NCI-H2081 (cell line): ENCODE results near the gene FOSB.

Experiments used
- DNase-seq, 2 experiments: peaks; one replicate each; lab custom pipeline; 2025; lab: John Stamatoyannopoulos, UW

The FOSB gene

GRCh38 chr19:45442778-45443461 is 24.9 kb upstream of the FOSB start:
- no peak for DNase-seq

GRCh38 chr19:45443462-45444317 is 24.1 kb upstream of the FOSB start:
- peak; percentile 53 to 61 for DNase-seq

GRCh38 chr19:45444318-45445041 is 23.3 kb upstream of the FOSB start:
- DNase-seq = peak; percentile 27 to 29

- no peak for DNase-seq
These were observed 22.7 kb upstream of the FOSB start for GRCh38 chr19:45445139-45445538.

- DNase-seq = peak in 1 of 2 experiments; percentile 22
These were observed 21.5 kb upstream of the FOSB start for GRCh38 chr19:45446295-45446694.

GRCh38 chr19:45446944-45447343 is 20.9 kb upstream of the FOSB start:
- DNase-seq = no peak

- no peak for DNase-seq
These were observed 19.4 kb upstream of the FOSB start for GRCh38 chr19:45448425-45448756.

GRCh38 chr19:45448887-45449299 is 18.9 kb upstream of the FOSB start:
- DNase-seq = no peak

GRCh38 chr19:45450012-45450333 is 17.8 kb upstream of the FOSB start:
- peak in 1 of 2 experiments; percentile 50 for DNase-seq

- DNase-seq = no peak
These were observed 16.5 kb upstream of the FOSB start for GRCh38 chr19:45451131-45451849.

GRCh38 chr19:45451850-45452387 is 15.9 kb upstream of the FOSB start:
- DNase-seq = no peak

- peak in 1 of 2 experiments; percentile 49 for DNase-seq
These were observed 11.9 kb upstream of the FOSB start for GRCh38 chr19:45455707-45456499.

- no peak for DNase-seq
These were observed 11.3 kb upstream of the FOSB start for GRCh38 chr19:45456500-45456815.

- DNase-seq = no peak
These were observed 10.0 kb upstream of the FOSB start for GRCh38 chr19:45457776-45458175.

- no peak for DNase-seq
These were observed 6.9 kb upstream of the FOSB start for GRCh38 chr19:45460807-45461347.

- no peak for DNase-seq
These were observed 5.6 kb upstream of the FOSB start for GRCh38 chr19:45462174-45462573.

GRCh38 chr19:45463241-45463640 is 4.6 kb upstream of the FOSB start:
- no peak for DNase-seq

GRCh38 chr19:45464274-45464673 is 3.5 kb upstream of the FOSB start:
- no peak for DNase-seq

GRCh38 chr19:45464852-45465441 is 2.8 kb upstream of the FOSB start:
- no peak for DNase-seq

- no peak for DNase-seq
These were observed 711 bp upstream of the FOSB start for GRCh38 chr19:45467115-45467455.

- no peak for DNase-seq
These were observed 409 bp downstream of the FOSB start for GRCh38 chr19:45468159-45468651.
